BLaER1 (cell line): ENCODE data around the gene ADGRD1.

Experiments used
- H3K27ac ChIP-seq: shearing (Covaris generic); formaldehyde crosslinking; 2 replicates; pipeline ENCODE4 v1.8.1; 2022
- H3K27me3 ChIP-seq: shearing (Covaris generic); formaldehyde crosslinking; 2 replicates; pipeline ENCODE4 v1.8.1; 2022
- H3K36me3 ChIP-seq: shearing (Covaris generic); formaldehyde crosslinking; 2 replicates; pipeline ENCODE4 v1.8.1; 2022
- H3K4me1 ChIP-seq: shearing (Covaris generic); formaldehyde crosslinking; 2 replicates; pipeline ENCODE4 v1.8.1; 2022
- H3K4me2 ChIP-seq: shearing (Covaris generic); formaldehyde crosslinking; 2 replicates; pipeline ENCODE4 v1.8.1; 2022
- H3K4me3 ChIP-seq: shearing (Covaris generic); formaldehyde crosslinking; 2 replicates; pipeline ENCODE4 v1.8.1; 2022
- H3K9ac ChIP-seq: shearing (Covaris generic); formaldehyde crosslinking; 2 replicates; pipeline ENCODE4 v1.8.1; 2022
- H3K9me3 ChIP-seq: shearing (Covaris generic); formaldehyde crosslinking; 2 replicates; pipeline ENCODE4 v1.8.1; 2022
- H4K20me1 ChIP-seq: shearing (Covaris generic); formaldehyde crosslinking; 2 replicates; pipeline ENCODE4 v1.8.1; 2022
- Cebpa-rat ChIP-seq: shearing (Covaris generic); IDR thresholded peaks from 2 replicates; pipeline ENCODE4 v1.8.1; 2022

The ADGRD1 gene

DNA sequence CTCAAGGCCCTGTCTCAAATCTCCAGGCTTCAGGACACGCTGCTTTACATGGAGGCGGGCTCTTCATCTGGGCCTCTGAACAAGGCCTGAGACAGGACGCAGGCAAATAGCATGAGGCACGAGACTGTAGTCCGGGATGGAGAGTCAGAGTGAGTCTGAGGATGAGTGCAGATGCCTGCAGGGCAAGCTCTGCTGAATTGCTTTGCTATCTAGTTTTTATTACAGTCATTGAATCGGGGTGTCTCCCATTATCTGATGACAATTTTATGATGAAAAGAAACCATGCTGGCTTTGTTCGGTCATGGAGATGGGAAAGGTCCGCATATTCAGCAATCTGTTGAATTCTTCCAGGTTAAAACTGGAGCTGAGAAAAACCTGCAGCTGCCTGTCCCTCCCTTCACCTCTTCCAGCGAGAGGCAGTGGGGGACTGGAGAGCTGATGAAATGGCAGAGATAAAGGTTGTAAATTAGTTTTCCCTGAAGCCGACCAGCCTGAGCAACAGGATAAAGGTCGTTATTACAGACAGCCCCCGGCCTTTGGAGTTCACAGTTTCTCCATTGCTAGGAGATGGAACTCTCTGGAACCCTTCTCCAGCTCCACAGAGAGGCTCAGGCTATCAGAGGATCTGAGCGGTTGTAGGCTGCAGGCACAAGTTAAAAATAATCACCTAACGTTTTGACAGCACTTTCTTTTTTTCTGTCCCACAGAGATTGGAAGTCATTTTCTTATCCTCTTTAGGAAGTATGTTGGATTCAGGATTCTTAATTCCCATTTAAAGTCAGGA is 1.3 kb upstream of the ADGRD1 start:
- Histone ChIP-seq H3K4me1 (peaks cover 46% of the 10 kb centered on the region), H3K4me2 (peak overlapping the region; percentile 13; the same call in 1 of the 2 replicates), H3K36me3 (no peaks in the 10 kb centered on the region), H3K27ac (no peak overlapping the region), H3K4me3 (no peak overlapping the region), H4K20me1 (no peaks in the 10 kb centered on the region), H3K9ac (no peak overlapping the region), H3K27me3 (peaks cover 16% of the 10 kb centered on the region), H3K9me3 (no peaks in the 10 kb centered on the region)
- no peak for TF ChIP-seq Cebpa-rat

DNA sequence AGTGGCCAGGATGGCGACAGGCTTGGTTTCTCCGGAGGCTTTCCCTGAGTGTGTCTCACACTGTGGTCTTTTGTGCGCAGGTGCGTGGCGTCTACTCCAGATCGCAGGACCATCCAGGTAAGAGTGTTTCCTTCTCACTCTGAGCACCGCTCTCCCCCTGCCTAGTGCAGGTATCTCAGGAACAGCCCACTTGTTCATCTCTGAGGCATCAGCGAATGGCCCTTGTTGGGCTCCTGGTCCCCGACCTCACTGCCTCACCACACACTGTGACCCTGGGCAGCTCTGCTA is 781 bp downstream of the ADGRD1 start:
- Histone ChIP-seq H3K27me3 (peaks cover 16% of the 10 kb centered on the region), H3K36me3 (no peaks in the 10 kb centered on the region), H3K4me1 (peaks cover 46% of the 10 kb centered on the region), H3K9me3 (no peaks in the 10 kb centered on the region), H4K20me1 (no peaks in the 10 kb centered on the region), H3K9ac (0 out of 2 replicates have a peak overlapping the region, but pooled peaks have one; percentile 16), H3K4me2 (peak overlapping the region; percentile 78), H3K4me3 (no peak overlapping the region), H3K27ac (no peak overlapping the region)
- no peak for TF ChIP-seq Cebpa-rat

DNA sequence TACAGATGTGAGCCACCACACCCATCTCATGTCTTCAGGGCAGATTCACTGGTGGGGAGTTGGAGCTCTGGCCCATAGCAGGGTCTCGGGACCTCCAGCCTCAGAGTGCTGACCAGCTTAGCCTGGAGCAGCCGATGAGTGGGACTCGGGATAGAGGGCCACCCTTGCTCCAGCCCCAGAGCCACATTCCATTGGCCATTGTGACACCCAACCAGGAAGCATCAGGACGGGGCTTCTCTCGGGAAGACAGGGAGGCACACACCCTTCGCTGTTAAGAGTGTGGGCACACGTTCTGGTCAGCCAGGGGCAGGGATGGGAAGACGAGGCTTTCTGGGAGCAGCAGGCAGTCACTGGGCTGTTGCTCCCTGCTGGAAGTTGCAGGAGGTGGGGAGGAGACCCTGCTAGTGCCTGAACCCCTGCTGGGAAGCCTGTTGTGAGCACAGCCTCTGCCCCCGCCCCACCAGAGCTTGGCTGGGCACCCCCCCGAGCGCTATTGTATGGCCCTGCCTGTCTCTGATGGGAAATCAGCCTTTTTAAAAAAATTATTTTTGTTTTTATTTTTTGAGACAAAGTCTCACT is 1.6 kb downstream of the ADGRD1 start:
- H3K4me3 ChIP-seq: no peak overlapping the region
- H3K9ac ChIP-seq: no peak overlapping the region
- H3K27me3 ChIP-seq: peaks cover 16% of the 10 kb centered on the region
- no peaks in the 10 kb centered on the region for H3K36me3 ChIP-seq
- no peaks in the 10 kb centered on the region for H3K9me3 ChIP-seq
- no peak overlapping the region for H3K27ac ChIP-seq
- no peak for TF ChIP-seq Cebpa-rat
- peak overlapping the region; percentile 78; the same call in 1 of the 2 replicates for H3K4me2 ChIP-seq
- H4K20me1 ChIP-seq: no peaks in the 10 kb centered on the region
- H3K4me1 ChIP-seq: peaks cover 46% of the 10 kb centered on the region

DNA sequence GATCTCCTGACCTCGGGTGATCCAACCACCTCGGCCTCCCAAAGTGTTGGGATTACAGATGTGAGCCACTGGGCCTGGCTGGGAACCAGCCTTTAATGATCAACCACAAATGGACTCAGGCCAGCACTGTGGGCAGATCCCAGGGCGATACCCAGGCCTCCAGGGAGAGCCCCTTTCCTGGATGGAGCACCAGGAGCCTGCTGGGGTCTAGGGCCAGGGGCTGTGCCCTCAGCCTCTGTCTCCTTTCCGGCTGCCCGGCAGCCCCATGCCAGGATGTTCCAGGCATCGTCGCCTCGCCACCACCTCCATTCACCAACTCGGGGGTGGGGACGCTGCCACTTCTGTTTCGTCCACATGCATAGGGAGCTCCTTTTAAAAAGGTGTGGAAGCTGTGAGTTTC is 2.3 kb downstream of the ADGRD1 start:
- TF ChIP-seq Cebpa-rat: no peak
- no peak overlapping the region for H3K4me3 ChIP-seq

DNA sequence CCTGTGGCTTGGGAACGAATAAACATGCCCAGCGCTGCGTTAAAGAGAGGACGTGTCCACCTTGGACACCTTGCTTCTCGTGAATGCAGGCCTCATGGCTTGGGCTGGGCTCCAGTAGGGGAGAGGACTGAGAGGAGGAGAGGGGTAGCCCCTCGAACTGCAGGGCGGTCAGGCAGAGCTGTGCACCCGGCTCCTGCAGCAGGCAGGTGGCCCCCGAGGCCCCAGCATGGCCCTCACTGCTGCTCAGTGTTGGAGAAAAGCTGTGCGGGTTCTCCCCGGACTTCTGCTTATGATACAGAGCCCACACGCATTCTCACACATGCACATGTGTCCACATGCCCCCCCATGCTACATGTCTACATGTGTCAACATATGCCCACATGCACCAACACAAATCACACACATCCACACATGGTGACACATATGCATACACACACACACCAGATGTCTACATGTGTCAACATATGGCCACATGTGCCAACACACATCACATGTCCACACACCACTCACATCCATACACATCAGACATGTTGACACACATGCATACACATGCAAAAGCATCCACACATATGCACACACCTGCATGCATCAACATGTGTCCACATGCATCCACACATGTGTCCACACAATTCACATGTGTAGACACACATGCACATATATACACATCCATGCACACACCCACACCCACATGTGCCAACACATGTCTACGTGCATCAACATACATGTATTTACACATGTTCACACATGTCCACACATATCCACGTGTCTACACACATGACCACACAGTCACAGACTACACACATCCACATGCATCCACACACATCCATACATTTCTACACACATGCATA is 3.0 kb downstream of the ADGRD1 start:
- H3K4me1 ChIP-seq: peaks cover 46% of the 10 kb centered on the region
- H3K9ac ChIP-seq: no peak overlapping the region
- H3K4me3 ChIP-seq: no peak overlapping the region
- H4K20me1 ChIP-seq: no peaks in the 10 kb centered on the region
- H3K9me3 ChIP-seq: no peaks in the 10 kb centered on the region
- H3K27ac ChIP-seq: no peak overlapping the region
- H3K4me2 ChIP-seq: no peak overlapping the region; the same call in 1 of the 2 replicates
- no peaks in the 10 kb centered on the region for H3K36me3 ChIP-seq
- H3K27me3 ChIP-seq: peaks cover 16% of the 10 kb centered on the region
- TF ChIP-seq Cebpa-rat: no peak

More for the DNA sequence above, 2.3 kb downstream of the ADGRD1 start:
- no peaks in the 10 kb centered on the region for H4K20me1 ChIP-seq
- H3K27me3 ChIP-seq: peaks cover 16% of the 10 kb centered on the region
- H3K9ac ChIP-seq: no peak overlapping the region
- no peak overlapping the region for H3K27ac ChIP-seq
- H3K36me3 ChIP-seq: no peaks in the 10 kb centered on the region
- H3K9me3 ChIP-seq: no peaks in the 10 kb centered on the region
- peaks cover 46% of the 10 kb centered on the region for H3K4me1 ChIP-seq
- peak overlapping the region; percentile 24; the same call in 1 of the 2 replicates for H3K4me2 ChIP-seq

DNA sequence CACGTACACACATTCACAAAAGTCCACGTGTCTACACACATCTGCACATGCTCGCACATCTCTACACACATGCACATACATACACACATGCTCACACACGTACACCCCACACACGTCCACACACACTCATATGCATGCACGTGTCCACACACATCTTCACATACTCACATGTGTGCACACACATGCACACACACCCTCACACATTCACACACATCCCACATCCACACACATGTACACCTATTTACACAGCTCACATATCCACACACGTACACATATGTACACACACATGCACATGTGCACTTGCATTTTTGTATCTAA is 3.6 kb downstream of the ADGRD1 start:
- no peak overlapping the region for H3K27ac ChIP-seq
- H3K36me3 ChIP-seq: no peaks in the 10 kb centered on the region
- H3K9ac ChIP-seq: no peak overlapping the region
- H4K20me1 ChIP-seq: no peaks in the 10 kb centered on the region
- H3K4me3 ChIP-seq: no peak overlapping the region
- no peak for TF ChIP-seq Cebpa-rat
- no peaks in the 10 kb centered on the region for H3K9me3 ChIP-seq
- no peak overlapping the region for H3K4me2 ChIP-seq
- H3K4me1 ChIP-seq: peaks cover 49% of the 10 kb centered on the region
- H3K27me3 ChIP-seq: peaks cover 16% of the 10 kb centered on the region

DNA sequence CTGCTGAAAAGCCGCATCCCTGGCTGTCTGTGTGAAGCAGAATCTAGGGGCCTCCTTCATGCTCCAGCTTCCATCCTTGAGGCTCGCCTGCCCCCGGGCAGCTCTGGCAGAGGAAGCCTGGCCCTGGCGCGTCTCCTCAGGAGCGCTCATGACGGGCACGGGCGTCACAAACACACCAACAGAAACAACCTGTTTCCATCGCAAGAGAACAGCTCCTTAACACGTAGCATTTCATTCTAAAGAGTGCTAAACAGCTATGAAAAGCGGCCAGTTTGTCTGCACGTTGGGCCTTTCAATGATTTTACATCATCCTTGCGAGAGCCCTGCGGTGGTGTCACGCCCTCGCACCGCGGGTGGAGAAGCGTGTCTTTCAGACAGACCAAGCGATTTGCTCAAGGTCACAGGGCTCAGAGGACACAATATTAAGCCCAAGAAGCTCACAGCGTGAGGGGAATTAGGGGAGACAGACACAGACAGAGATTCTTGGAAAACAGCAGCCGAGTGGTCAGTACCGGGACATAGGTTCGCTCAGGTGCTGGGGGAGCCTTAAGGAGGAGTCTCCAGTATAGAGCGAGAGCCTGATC is 4.9 kb downstream of the ADGRD1 start:
- H3K4me2 ChIP-seq: no peak overlapping the region
- no peak overlapping the region for H3K27ac ChIP-seq
- no peaks in the 10 kb centered on the region for H4K20me1 ChIP-seq
- no peak overlapping the region for H3K9ac ChIP-seq
- no peaks in the 10 kb centered on the region for H3K9me3 ChIP-seq
- no peak overlapping the region for H3K4me3 ChIP-seq
- TF ChIP-seq Cebpa-rat: no peak
- no peaks in the 10 kb centered on the region for H3K36me3 ChIP-seq
- peaks cover 14% of the 10 kb centered on the region for H3K27me3 ChIP-seq
- peaks cover 39% of the 10 kb centered on the region for H3K4me1 ChIP-seq

DNA sequence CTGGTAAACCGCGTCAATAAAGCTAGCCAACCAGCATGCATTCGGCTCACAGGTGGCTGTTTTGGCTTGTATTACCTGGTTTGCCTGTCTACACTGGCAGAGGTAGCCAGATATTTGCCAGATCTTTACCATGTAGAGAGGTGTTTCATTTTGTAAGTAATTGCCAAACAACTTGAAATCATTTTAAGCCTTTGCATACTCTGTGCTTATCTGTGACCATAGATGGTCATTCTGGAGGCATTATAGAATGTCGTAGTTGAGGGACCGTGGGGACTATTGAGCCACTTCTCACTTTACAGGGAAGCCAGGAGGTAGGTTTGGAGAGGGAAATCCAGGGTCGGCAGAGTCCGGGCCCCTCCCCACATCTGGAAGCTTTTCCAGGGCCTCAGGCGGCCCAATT is 5.9 kb downstream of the ADGRD1 start:
- Histone ChIP-seq H3K4me2 (no peak overlapping the region), H3K9me3 (no peaks in the 10 kb centered on the region), H3K9ac (no peak overlapping the region), H3K36me3 (no peaks in the 10 kb centered on the region), H3K27me3 (peaks cover 4% of the 10 kb centered on the region), H4K20me1 (no peaks in the 10 kb centered on the region), H3K4me3 (no peak overlapping the region), H3K27ac (no peak overlapping the region), H3K4me1 (peaks cover 29% of the 10 kb centered on the region)
- no peak for TF ChIP-seq Cebpa-rat

DNA sequence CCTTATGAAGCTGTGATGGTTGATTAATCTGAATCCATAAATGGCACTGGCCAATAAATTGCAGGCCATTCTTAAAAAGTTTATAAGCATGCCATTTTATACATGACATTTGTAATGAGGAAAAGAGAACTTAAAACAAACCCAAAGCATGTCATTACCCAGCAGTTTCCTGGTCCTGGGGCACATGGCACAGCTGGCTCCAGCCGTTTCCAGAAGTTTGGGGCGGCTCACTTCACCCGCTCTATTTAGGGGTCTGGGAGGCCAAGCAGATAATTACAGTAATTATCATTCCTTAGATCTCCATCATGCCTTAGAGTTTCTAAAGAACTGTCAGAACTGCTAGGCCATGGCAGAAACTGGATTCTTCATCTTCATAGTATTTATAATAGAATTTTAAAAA is 6.4 kb downstream of the ADGRD1 start:
- no peak overlapping the region for H3K9ac ChIP-seq
- H3K4me1 ChIP-seq: peaks cover 25% of the 10 kb centered on the region
- no peak for TF ChIP-seq Cebpa-rat
- no peaks in the 10 kb centered on the region for H3K9me3 ChIP-seq
- no peak overlapping the region for H3K4me3 ChIP-seq
- no peak overlapping the region for H3K4me2 ChIP-seq
- no peaks in the 10 kb centered on the region for H3K36me3 ChIP-seq
- no peak overlapping the region for H3K27ac ChIP-seq
- H4K20me1 ChIP-seq: no peaks in the 10 kb centered on the region
- peaks cover under 1% of the 10 kb centered on the region; the same call in 1 of the 2 replicates for H3K27me3 ChIP-seq

DNA sequence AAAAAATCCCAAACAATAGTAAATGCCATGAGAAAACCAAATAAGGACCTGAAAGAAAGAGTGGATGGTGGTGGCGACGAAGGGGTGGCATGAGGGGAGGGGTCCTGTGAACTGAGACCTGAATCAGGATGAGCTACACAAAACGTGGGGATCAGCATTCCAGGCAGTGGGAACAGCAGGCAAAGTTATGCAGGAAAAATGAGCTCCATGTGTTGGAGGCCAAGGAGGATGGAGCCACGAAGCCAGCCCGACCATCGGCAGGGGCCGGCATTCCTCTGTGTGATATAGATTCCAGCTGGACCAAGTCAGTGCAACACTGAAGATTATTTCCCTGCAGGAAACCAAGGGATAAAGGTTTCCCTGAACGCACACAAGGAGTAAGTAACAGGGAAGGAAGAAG is 7.1 kb downstream of the ADGRD1 start:
- peaks cover 19% of the 10 kb centered on the region for H3K4me1 ChIP-seq
- H3K9ac ChIP-seq: no peak overlapping the region
- no peaks in the 10 kb centered on the region for H3K36me3 ChIP-seq
- H3K4me3 ChIP-seq: no peak overlapping the region
- no peaks in the 10 kb centered on the region for H3K9me3 ChIP-seq
- no peak overlapping the region for H3K27ac ChIP-seq
- no peak overlapping the region for H3K4me2 ChIP-seq
- TF ChIP-seq Cebpa-rat: no peak
- H4K20me1 ChIP-seq: no peaks in the 10 kb centered on the region
- no peaks in the 10 kb centered on the region for H3K27me3 ChIP-seq
